Activated T-cell treated with anti-CD3 and anti-CD28 coated beads, Interleukin-2, amount 50 U/mL, for 48 hours (primary cell): ENCODE results near the gene TUBGCP6.

Experiments used
- DNase-seq, 2 experiments: peaks; one replicate each; pipeline ENCODE4 v3.0.0-alpha.2; 2020

TUBGCP6 gene

GRCh38 chr22:50244420-50245213 lies at the start of gene TUBGCP6:
Gene TUBGCP6 (minus strand): TSS chr22:50245023. CDS start chr22:50244459, 564 bp downstream.
- DNase-seq = peak; percentile 94 to 95

DNA sequence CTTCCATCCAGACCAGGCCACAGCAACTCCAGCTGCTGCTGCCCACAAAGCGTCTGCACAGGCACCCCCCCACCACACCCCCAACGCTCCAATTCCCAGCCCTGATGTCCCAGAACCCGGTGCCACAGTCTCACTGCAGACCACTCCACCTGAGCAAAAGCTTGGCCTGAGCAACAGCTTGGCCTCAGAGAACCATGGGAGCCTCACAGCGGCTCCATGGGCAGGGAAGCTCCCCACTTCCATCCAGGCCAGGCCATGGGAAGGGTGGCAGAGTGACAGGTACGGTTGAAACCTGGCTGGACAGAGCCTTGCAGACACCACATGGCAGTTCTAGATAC lies 49.5 kb upstream of the TUBGCP6 start:
- no peak for DNase-seq

- no peak for DNase-seq
Observed at GRCh38 chr22:50293441-50294318, 48.9 kb upstream of the TUBGCP6 start.

GRCh38 chr22:50292643-50293440 lies 48.0 kb upstream of the TUBGCP6 start:
- DNase-seq = no peak

GRCh38 chr22:50289942-50290630 lies 45.3 kb upstream of the TUBGCP6 start:
- no peak for DNase-seq

GRCh38 chr22:50289151-50289941 lies 44.5 kb upstream of the TUBGCP6 start:
- DNase-seq = no peak

DNA sequence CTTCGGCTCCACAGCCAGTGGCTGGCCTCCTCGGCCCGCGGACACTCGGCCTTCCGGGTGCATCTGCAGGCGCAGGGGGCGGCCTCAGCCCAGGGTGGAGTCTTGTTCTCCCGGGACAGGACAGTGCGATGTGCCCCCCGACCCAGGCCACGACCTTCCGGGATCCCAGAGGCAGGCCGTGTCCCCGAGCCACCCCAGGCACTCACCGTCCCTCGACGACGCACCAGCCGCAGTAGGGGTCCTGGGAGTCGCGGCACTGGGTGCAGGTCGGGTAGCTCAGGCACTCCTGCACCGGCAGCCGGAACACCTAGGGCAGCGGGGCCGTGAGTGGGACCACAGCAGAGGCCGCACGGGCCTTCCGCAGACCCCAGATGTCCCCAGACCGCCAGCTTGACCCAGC lies 42.9 kb upstream of the TUBGCP6 start:
- no peak for DNase-seq

- DNase-seq = no peak
Observed at GRCh38 chr22:50286701-50287318, 42.0 kb upstream of the TUBGCP6 start.

GRCh38 chr22:50286275-50286674 lies 41.5 kb upstream of the TUBGCP6 start:
- DNase-seq = no peak

- no peak for DNase-seq
Observed at GRCh38 chr22:50285568-50286229, 40.9 kb upstream of the TUBGCP6 start.

GRCh38 chr22:50284479-50284878 lies 39.7 kb upstream of the TUBGCP6 start:
- no peak for DNase-seq

DNA sequence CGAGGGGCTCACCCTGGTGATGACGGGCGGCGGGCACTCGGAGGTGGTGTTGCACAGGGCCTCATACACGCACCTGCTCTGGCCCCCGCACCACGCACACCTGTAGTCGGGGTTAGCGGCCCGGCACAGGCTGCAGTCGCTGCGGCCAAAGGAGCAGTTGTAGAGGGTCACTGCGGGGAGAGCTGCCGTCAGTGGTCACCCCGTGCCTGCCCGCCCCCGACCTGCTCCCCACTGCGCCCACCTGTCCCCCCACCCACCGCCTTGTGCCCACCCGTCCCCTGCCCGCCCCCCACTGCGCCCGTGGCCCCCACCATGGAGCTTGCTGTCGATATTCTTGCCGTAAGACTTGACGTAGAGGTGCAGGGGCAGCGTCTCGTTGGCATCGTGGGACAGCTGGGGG lies 39.0 kb upstream of the TUBGCP6 start:
- DNase-seq = no peak

DNA sequence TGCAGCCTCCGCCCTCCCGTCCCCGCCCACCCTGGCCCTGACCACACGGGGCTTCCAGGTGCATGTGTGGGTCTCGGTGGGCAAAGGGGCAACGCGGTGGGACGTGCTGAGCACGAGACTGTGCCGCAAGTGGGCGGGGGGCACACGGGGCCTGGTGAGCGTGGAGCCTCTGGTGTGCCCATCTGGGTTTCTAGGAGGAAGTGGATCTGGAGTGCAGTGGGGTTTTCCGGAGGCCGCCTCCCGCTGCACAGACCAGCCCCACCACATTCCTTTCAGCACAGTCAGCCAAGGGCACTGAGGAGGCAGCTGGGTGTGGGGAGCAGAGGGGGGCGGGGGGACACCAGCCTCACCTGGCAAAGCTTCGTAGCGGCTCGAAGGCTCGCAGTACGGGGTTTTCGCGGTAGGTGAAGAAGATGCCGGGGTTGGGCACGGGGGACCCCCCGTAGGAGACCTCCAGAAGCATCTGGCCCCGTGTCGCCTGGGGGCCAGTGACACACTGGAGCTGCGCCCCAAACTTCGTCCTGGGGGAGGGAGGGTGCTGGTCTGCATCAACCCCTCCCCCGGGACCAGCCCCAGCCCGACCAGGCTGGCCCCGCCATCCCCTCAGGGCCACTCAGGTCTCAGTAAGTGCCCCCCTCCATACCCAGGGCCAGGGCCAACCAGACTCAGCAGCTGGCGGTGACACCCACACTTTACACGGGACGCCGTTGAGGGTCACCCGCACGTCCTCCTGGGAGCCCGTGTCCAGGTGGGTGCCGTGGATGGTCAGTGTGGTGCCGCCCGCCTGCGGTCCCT lies 37.7 kb upstream of the TUBGCP6 start:
- no peak for DNase-seq

DNA sequence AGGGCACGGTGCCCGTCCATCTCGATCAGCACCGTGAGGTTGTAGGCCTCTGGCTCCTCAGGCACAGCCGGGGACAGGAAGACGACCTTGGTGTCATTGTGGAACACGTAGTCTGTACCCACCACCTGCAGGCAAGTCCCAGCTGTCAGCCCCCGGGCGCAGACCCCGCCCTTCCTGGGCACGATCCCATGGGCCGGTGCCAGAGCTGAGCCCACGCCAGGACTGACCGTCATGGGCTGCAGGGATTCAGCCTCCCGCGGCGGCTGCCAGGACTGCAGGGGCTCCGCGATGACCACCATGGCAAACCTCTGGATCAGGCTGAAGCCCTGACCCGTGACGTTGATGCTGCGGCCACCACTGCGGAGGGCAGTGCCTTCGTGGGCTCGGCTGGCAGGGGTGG lies 37.1 kb upstream of the TUBGCP6 start:
- DNase-seq = no peak

DNA sequence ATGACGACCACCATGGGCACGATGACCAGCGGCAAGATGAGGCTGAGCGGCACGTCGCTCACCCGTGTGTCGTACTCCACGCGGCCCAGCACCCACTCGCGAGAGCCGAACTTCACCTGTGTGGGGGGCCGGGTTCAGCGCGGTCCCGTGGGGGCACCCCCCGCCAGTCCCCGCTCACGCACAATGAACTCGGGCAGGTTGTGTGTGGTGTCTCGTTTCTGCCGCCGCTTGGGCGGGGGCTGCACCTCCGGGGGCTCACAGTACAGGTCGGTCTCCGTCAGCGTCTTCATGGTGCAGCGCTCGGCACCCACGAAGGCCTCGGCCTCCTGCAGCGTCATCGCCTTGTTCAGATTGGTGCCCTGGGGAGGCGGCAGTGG lies 36.5 kb upstream of the TUBGCP6 start:
- DNase-seq = no peak

GRCh38 chr22:50280708-50281383 lies 36.0 kb upstream of the TUBGCP6 start:
- no peak for DNase-seq

- no peak for DNase-seq
Observed at GRCh38 chr22:50280022-50280707, 35.3 kb upstream of the TUBGCP6 start.

- DNase-seq = no peak
Observed at GRCh38 chr22:50278956-50279619, 34.3 kb upstream of the TUBGCP6 start.
